IPS-18c (cell line): ENCODE data around the gene KIF22.
"Not testable (repeated sequence)": the region's sequence is repeated elsewhere in the genome, so short reads cannot be mapped to it uniquely, and the experiment has no call there.

Source experiments
- H3K4me3 ChIP-seq: 2 replicates; pipeline ENCODE4 v1.7.0; 2013; ENCODE audit warnings: low read depth, mild to moderate bottlenecking, low read length, moderate library complexity; ENCODE audit not compliant: insufficient read depth
- H3K9me3 ChIP-seq: one replicate; pipeline ENCODE4 v1.6.1; 2013; ENCODE audit warnings: mild to moderate bottlenecking, low read length, moderate library complexity; ENCODE audit not compliant: control insufficient read depth, insufficient read depth

Gene KIF22

GRCh38 chr16:29790183-29790948 lies at the start of gene KIF22:
Gene KIF22, plus strand, starts transcription at chr16:29790751. Its CDS starts 9 bp downstream, at chr16:29790760.
- H3K9me3 ChIP-seq: no peaks in the 10 kb centered on the region
- H3K4me3 ChIP-seq: peak within 1 kb of the TSS; percentile 86

GRCh38 chr16:29742683-29743275 lies 47.8 kb upstream of the KIF22 start:
- Histone ChIP-seq H3K9me3 (no peaks in the 10 kb centered on the region), H3K4me3 (no peak overlapping the region)

- no peak overlapping the region for H3K4me3 ChIP-seq
- peaks cover 3% of the 10 kb centered on the region for H3K9me3 ChIP-seq
Measured at GRCh38 chr16:29743475-29743826, 47.1 kb upstream of the KIF22 start.

- Histone ChIP-seq H3K4me3 (no peak overlapping the region), H3K9me3 (peaks cover 3% of the 10 kb centered on the region)
Measured at GRCh38 chr16:29743827-29744531, 46.6 kb upstream of the KIF22 start.

- H3K4me3 ChIP-seq: no peak overlapping the region
- H3K9me3 ChIP-seq: peaks cover 3% of the 10 kb centered on the region
Measured at GRCh38 chr16:29744541-29745101, 45.9 kb upstream of the KIF22 start.

- Histone ChIP-seq H3K4me3 (no peak overlapping the region), H3K9me3 (peaks cover 3% of the 10 kb centered on the region)
Measured at GRCh38 chr16:29745121-29745852, 45.3 kb upstream of the KIF22 start.

- H3K4me3 ChIP-seq: no peak within 1 kb of the TSS
- H3K9me3 ChIP-seq: peaks cover 3% of the 10 kb centered on the region
Measured at GRCh38 chr16:29745853-29746345, 44.7 kb upstream of the KIF22 start, which contains the start of gene C16orf54. Gene C16orf54, minus strand, starts transcription at chr16:29745990. Its CDS starts 1,039 bp downstream, at chr16:29744951.

- H3K4me3 ChIP-seq, H3K9me3 ChIP-seq: not testable (repeated sequence)
Measured at GRCh38 chr16:29746518-29746917, 44.0 kb upstream of the KIF22 start.

GRCh38 chr16:29747947-29748759 lies 42.4 kb upstream of the KIF22 start:
- H3K4me3 ChIP-seq: no peak overlapping the region
- H3K9me3 ChIP-seq: peaks cover 3% of the 10 kb centered on the region

GRCh38 chr16:29748760-29749149 lies 41.8 kb upstream of the KIF22 start:
- H3K4me3 ChIP-seq, H3K9me3 ChIP-seq: not testable (repeated sequence)

GRCh38 chr16:29753516-29753915 lies 37.0 kb upstream of the KIF22 start:
- H3K4me3 ChIP-seq: no peak overlapping the region

GRCh38 chr16:29756654-29757053 lies 33.9 kb upstream of the KIF22 start:
- H3K4me3 ChIP-seq: no peak overlapping the region

More at GRCh38 chr16:29753516-29753915, 37.0 kb upstream of the KIF22 start:
- H3K9me3 ChIP-seq: no peaks in the 10 kb centered on the region

GRCh38 chr16:29757086-29757485 lies 33.5 kb upstream of the KIF22 start:
- H3K9me3 ChIP-seq, H3K4me3 ChIP-seq: not testable (repeated sequence)

More at GRCh38 chr16:29756654-29757053, 33.9 kb upstream of the KIF22 start:
- no peaks in the 10 kb centered on the region for H3K9me3 ChIP-seq

- no peak overlapping the region for H3K4me3 ChIP-seq
- H3K9me3 ChIP-seq: no peaks in the 10 kb centered on the region
Measured at GRCh38 chr16:29757950-29758466, 32.5 kb upstream of the KIF22 start.

- H3K4me3 ChIP-seq: no peak overlapping the region
- no peaks in the 10 kb centered on the region for H3K9me3 ChIP-seq
Measured at GRCh38 chr16:29760567-29761279, 29.8 kb upstream of the KIF22 start.

- H3K9me3 ChIP-seq, H3K4me3 ChIP-seq: not testable (repeated sequence)
Measured at GRCh38 chr16:29761280-29761651, 29.3 kb upstream of the KIF22 start.
